Right cardiac atrium (tissue), 5 donors: Measurements from ENCODE around the gene NGF. TPM values are rescaled to one million over a fixed set of nuclear protein-coding genes. Genes with fewer than 3 reads are reported as not detected.

ENCODE experiments used
- ATAC-seq, 2 donors: fragments of 200-7000 bp; cut with Tn5 transposase; one replicate each; pipeline versions ENCODE4 v1.8.0 to v1.9.1; 2020; ENCODE audit warnings: moderate library complexity in 2 of 2, mild to moderate bottlenecking in 1 of 2
- DNase-seq, 3 donors: peaks; one replicate each; pipeline ENCODE4 v3.0.0-alpha.2; 2020
- H3K27ac ChIP-seq: one replicate; pipeline ENCODE4 v1.5.1; 2013; ENCODE audit warnings: mild to moderate bottlenecking, low read length, control low read depth, moderate library complexity
- H3K27me3 ChIP-seq: one replicate; pipeline ENCODE4 v1.6.1; 2013; ENCODE audit not compliant: control insufficient read depth, insufficient read depth
- H3K4me1 ChIP-seq: one replicate; pipeline ENCODE4 v1.6.1; 2013; ENCODE audit warnings: low read length; ENCODE audit not compliant: control insufficient read depth, insufficient read depth
- H3K4me3 ChIP-seq: one replicate; pipeline ENCODE4 v1.5.1; 2013; ENCODE audit warnings: low read length, control low read depth
- H3K9me3 ChIP-seq: one replicate; pipeline ENCODE4 v1.6.1; 2013; ENCODE audit warnings: low read length; ENCODE audit not compliant: control insufficient read depth
- WGBS: extraction: QIAGEN DNeasy Blood & Tissue Kit; methylation state at CpG from one replicate; pipeline ENCODE4 v1.1.7; 2013; 5-methylcytosine and 5-hydroxymethylcytosine counted together
- intact Hi-C, 4 donors: fragments of 100-400 bp; cut with DNase I; formaldehyde crosslinking; loops; one replicate each; pipeline versions ENCODE4 v1.11.0 to v1.14.0; 2022 to 2023
- polyA plus RNA-seq: library from polyadenylated mRNA; stranded (reverse); fragments of 200-250 nt; gene quantifications from one replicate; pipeline ENCODE4 v1.2.3, GENCODE V29; 2013
- total RNA-seq, 4 donors: library from RNA; stranded (reverse); fragmentation: NEBNext Ultra II Directional; extraction: Animal tissue kit (Norgen Biotek cat#: 25700); gene quantifications; one replicate each; pipeline ENCODE4 v1.2.1, GENCODE V29; 2021
- donor health status: healthy with polysubstance abuse.
- donor health status: DM: no; HTN: yes; CAD: no.
- donor health status: DM: no; HTN: no; CAD: no.
- donor health status: DM: no; HTN: yes; CAD: no; lungs with severe emphysema.
- donor health status: DM: yes; HTN: yes; CAD: no.

NGF gene
- total and polyA plus RNA-seq, 5 donors = 3.3 to 17.4 (median 5.7) TPM

DNA sequence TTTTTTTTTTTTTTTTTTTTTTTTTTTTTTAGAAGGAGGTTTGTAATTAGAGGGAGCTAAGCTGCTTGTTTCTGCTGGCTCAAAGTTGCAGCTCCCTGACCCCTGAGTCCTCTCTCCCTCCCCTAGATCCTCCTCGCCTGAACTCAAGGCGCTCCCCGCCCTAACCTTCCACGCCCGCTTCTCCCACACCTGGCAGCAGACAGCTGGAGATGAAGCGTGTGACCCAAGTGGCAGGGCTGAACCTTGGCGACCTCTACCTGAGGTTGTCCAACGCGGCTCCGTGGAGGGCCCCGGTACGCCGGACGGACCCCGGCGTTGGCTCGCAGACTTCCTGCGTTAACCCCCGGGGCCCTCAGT is 795 bp downstream of the NGF start:
- peak overlapping the region; percentile 44 for H3K27ac ChIP-seq
- no peaks in the 10 kb centered on the region for H3K27me3 ChIP-seq
- WGBS = 3% methylated on average over 19 of the region's 19 CpGs
- peaks cover 6% of the 10 kb centered on the region for H3K4me1 ChIP-seq
- ATAC-seq (peak; percentile 9 to 12), DNase-seq (peak in 2 of 3 donors; percentile 64 to 66)
- intact Hi-C loops = loop anchor here in 1 of 4 donors (5.0 kb wide), 1 partner anchor 200 kb away; no protein-coding TSS in a partner anchor
- H3K4me3 ChIP-seq = peak overlapping the region; percentile 64
- no peaks in the 10 kb centered on the region for H3K9me3 ChIP-seq

DNA sequence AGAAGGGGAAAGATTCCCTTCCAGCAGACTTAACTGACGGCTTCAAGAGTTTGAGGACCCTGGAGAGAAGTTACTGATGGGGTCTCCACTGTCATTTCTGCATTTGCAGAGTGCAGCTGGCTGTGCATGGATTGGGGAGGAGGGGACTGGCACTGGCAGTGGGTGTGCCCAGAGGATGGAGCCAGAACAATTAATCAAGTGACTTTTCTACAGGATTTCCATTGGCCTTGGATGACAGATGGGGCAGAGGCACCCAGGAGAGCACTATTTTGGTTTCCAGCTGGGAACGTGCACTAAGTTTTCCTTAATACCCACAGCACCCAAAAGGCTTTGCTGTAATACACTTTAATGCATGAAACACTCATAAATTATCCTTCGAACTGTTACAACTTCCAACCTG is 1.3 kb downstream of the NGF start:
- Histone ChIP-seq H3K27ac (no peak overlapping the region), H3K9me3 (no peaks in the 10 kb centered on the region), H3K27me3 (no peaks in the 10 kb centered on the region), H3K4me3 (peak overlapping the region; percentile 64), H3K4me1 (peaks cover 6% of the 10 kb centered on the region)
- 45% methylated on average over 3 of the region's 3 CpGs for WGBS
- intact Hi-C loops = loop anchor here in 1 of 4 donors (5.0 kb wide), 1 partner anchor 199 kb away; no protein-coding TSS in a partner anchor
- no peak for ATAC-seq
- no peak for DNase-seq

DNA sequence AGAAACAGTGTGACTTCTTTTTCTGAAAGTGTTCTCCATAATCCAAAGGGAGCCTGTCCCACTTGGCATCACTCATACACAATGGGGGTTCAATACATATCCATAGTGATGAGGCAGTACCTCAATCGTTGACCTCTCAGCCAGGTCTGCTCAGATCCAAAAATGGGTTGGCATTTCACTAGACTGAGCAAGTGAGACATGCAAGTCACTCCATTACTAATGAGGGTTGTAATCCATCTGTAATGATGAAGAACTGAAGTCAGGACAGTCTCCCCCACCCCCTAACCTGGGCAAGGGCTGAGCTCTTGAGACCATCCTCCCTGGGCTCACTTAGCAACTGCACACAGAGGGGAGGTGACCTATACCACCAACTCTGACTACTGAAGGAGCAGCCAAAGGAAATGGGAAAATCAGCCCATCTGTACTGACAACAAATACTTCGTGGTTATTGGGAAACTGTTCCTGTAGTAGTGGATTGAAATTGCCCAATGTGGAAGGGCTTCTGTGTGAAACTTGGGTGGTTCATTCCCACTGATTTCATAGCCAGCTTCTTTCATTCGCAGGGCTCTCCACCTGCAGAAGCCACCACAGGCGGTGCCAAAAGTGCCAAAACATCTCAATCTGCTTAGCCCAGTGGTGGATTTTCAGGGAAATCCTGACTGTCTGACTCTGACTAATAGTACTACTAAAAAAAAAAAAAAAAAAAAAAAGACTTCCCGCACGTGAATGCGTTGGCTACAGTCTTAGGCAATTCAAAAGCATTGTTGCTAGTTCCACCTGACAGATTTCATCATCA is 5.0 kb downstream of the NGF start:
- 65% methylated on average over 7 of the region's 7 CpGs for WGBS
- ATAC-seq (peak; percentile 11 to 47), DNase-seq (peak in 1 of 3 donors; percentile 31)
- Histone ChIP-seq H3K4me3 (no peak overlapping the region), H3K27me3 (no peaks in the 10 kb centered on the region), H3K4me1 (peaks cover 4% of the 10 kb centered on the region), H3K9me3 (no peaks in the 10 kb centered on the region), H3K27ac (peak overlapping the region; percentile 13)
- intact Hi-C loops = no loop called here

GRCh38 chr1:115331558-115332331 is 6.3 kb downstream of the NGF start:
- ATAC-seq = no peak
- Histone ChIP-seq H3K4me3 (no peak overlapping the region), H3K27me3 (no peaks in the 10 kb centered on the region), H3K4me1 (peaks cover 4% of the 10 kb centered on the region), H3K27ac (peak overlapping the region; percentile 32), H3K9me3 (no peaks in the 10 kb centered on the region)
- intact Hi-C loops = no loop called here
- no peak for DNase-seq
- 62% methylated on average over 5 of the region's 5 CpGs for WGBS

GRCh38 chr1:115330480-115331013 is 7.5 kb downstream of the NGF start:
- H3K4me3 ChIP-seq = no peak overlapping the region
- 56% methylated on average over 7 of the region's 7 CpGs for WGBS
- peak in 1 of 2 donors; percentile 14 for ATAC-seq
- DNase-seq = no peak
- peaks cover 6% of the 10 kb centered on the region for H3K4me1 ChIP-seq
- no peaks in the 10 kb centered on the region for H3K27me3 ChIP-seq
- no peaks in the 10 kb centered on the region for H3K9me3 ChIP-seq
- H3K27ac ChIP-seq = no peak overlapping the region
- intact Hi-C loops = no loop called here

DNA sequence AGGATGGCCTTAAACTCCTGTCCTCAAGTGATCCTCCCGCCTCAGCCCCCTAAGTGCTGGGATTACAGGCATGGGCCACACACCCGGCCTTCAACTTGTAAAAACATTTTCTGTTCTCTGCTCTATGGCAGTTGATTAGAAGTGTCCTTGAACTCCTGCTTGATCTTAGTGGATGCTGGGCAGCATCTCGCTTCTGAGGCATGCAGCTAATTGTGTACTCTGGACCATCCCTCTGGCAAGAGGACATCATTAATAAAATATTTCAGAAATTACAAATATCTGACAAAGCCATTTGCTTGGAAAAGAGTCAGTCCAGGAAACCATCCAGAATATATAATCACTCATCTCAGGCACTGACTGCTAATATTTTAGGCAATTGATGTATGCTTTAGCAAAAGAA is 8.1 kb downstream of the NGF start:
- no peak for DNase-seq
- Histone ChIP-seq H3K4me1 (peaks cover 6% of the 10 kb centered on the region), H3K27me3 (no peaks in the 10 kb centered on the region), H3K27ac (no peak overlapping the region), H3K4me3 (no peak overlapping the region), H3K9me3 (no peaks in the 10 kb centered on the region)
- WGBS = 69% methylated on average over 3 of the region's 3 CpGs
- intact Hi-C loops = no loop called here
- ATAC-seq = no peak

DNA sequence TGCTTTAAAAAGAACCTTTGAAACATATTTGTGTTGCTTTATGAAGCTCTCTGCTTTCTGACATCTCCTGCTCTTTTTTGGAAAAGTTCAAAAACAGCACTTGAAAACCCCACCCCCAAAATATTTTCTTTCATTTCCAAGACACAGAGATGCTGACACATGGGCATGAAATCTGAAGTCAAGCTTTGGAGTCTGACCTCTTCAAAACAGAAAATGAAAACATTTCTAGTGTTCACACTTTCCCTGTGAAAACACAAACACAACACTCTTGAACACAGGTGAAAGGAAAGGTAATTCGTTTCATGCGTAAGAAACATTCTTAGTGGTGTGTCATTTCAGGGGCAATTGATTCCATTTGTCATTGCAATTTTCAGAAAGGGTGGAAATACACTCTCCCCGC is 10.8 kb downstream of the NGF start:
- Histone ChIP-seq H3K4me3 (no peak overlapping the region), H3K4me1 (peaks cover 2% of the 10 kb centered on the region), H3K9me3 (no peaks in the 10 kb centered on the region), H3K27me3 (no peaks in the 10 kb centered on the region), H3K27ac (no peak overlapping the region)
- 89% methylated on average over 3 of the region's 3 CpGs for WGBS
- no peak for DNase-seq
- ATAC-seq = no peak
- intact Hi-C loops = no loop called here

GRCh38 chr1:115326419-115326818 is 11.6 kb downstream of the NGF start:
- H3K4me1 ChIP-seq = peaks cover 2% of the 10 kb centered on the region
- WGBS = 88% methylated on average over 6 of the region's 6 CpGs
- H3K27me3 ChIP-seq = no peaks in the 10 kb centered on the region
- ATAC-seq = no peak
- DNase-seq = no peak
- H3K9me3 ChIP-seq = no peaks in the 10 kb centered on the region
- intact Hi-C loops = no loop called here
- no peak overlapping the region for H3K27ac ChIP-seq
- no peak overlapping the region for H3K4me3 ChIP-seq

- intact Hi-C loops = no loop called here
- DNase-seq = no peak
- no peaks in the 10 kb centered on the region for H3K9me3 ChIP-seq
- WGBS = 30% methylated on average over 5 of the region's 5 CpGs
- H3K4me1 ChIP-seq = peaks cover 2% of the 10 kb centered on the region
- H3K27me3 ChIP-seq = no peaks in the 10 kb centered on the region
- peak; percentile 36 to 61 for ATAC-seq
- H3K27ac ChIP-seq = peak overlapping the region; percentile 2
- H3K4me3 ChIP-seq = no peak overlapping the region
Observed at GRCh38 chr1:115325874-115326273, 12.2 kb downstream of the NGF start.

DNA sequence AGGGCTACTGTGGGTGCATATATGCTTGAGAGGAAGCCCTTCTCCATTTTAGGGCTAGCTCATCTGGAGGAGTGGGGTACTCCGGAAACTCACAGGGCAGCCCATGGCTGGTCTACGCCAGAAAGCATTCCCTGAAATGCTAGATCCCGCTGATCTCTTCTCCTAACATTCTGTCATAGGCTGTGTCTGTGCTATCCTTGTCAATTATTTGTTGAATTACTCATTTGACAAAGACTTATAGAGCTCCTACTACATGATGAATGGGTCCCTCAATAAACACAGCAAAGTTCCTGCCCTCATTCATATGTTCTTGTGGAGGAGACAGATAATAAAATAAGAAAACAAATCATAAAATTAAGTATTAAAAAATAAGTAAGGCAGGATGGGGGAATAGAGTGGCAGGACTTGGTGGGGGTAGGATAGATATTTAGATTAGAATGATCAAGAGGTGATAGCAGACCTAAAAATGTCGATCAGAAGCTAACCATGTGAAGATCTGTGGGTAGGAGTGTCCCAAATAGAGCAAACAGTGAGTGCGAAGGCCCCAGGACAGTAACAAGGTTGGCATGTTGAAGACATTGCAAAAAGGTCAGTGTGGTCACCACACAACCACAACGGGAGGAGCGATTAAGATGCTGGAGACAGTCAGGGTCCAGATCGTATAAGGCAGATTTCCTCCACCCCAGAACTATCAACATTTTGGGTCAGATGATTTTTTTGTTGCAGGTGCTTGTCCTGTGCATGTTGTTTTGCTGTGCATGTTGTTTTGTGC is 13.2 kb downstream of the NGF start:
- Histone ChIP-seq H3K27me3 (no peaks in the 10 kb centered on the region), H3K9me3 (no peaks in the 10 kb centered on the region), H3K4me3 (no peak overlapping the region), H3K27ac (no peak overlapping the region), H3K4me1 (peaks cover 2% of the 10 kb centered on the region)
- intact Hi-C loops = no loop called here
- DNase-seq (no peak), ATAC-seq (no peak)
- WGBS = 91% methylated on average over 8 of the region's 8 CpGs
